Measurements from ENCODE around the gene PRPF40B.
A peak's percentile ranks its signal among the peaks of the same experiment; 100 is the strongest.

PRPF40B gene

GRCh38 chr12:49658276-49658675, 34.9 kb downstream of the PRPF40B start:
- no peak for TF ChIP-seq CTCF (IDR thresholded peaks at IDR 0.05; ENCODE audit: poor library complexity, severe bottlenecking)
- H3K4me1 ChIP-seq (ENCODE audit: insufficient read depth, poor library complexity, severe bottlenecking): peaks cover 8% of the 10 kb centered on the region
- no peak overlapping the region for H3K4me3 ChIP-seq (ENCODE audit: severe bottlenecking)
- no peaks in the 10 kb centered on the region for H3K9me3 ChIP-seq (ENCODE audit: severe bottlenecking)
- H3K27ac ChIP-seq (ENCODE audit: poor library complexity, severe bottlenecking): no peak overlapping the region
- H3K27me3 ChIP-seq (ENCODE audit: insufficient read depth, poor library complexity, severe bottlenecking): no peaks in the 10 kb centered on the region
- ATAC-seq (ENCODE audit: low read depth): no peak
- no peak for DNase-seq (ENCODE audit: low spot score)
- peaks cover 4% of the 10 kb centered on the region; the same call in 1 of the 2 replicates for H3K36me3 ChIP-seq (ENCODE audit: low read depth)

DNA sequence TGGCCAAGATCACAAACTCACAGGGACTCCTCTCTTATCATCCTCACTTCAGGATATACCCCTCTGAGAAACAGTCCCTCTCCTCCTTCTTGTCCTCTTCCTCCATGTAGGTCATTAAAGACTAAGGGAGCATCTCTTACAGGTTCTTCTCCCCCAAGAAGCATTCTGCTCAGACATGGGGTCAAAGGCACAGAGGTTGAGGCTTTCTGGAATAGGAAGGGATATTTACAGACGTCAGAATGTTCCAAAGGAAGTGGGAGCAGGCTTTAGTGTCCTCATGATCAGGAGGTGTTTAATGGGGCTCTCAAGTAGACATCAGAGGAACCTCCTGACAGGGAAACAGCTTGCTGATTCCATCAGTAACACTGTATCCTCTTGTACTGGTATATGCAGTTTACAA, 36.4 kb downstream of the PRPF40B start:
- H3K9me3 ChIP-seq (ENCODE audit: severe bottlenecking): no peaks in the 10 kb centered on the region
- H3K27me3 ChIP-seq (ENCODE audit: insufficient read depth, poor library complexity, severe bottlenecking): no peaks in the 10 kb centered on the region
- H3K4me3 ChIP-seq (ENCODE audit: severe bottlenecking): no peak overlapping the region
- no peak overlapping the region for H3K27ac ChIP-seq (ENCODE audit: poor library complexity, severe bottlenecking)
- DNase-seq (ENCODE audit: low spot score): no peak
- peaks cover 4% of the 10 kb centered on the region; the same call in 1 of the 2 replicates for H3K36me3 ChIP-seq (ENCODE audit: low read depth)
- no peak for TF ChIP-seq CTCF (IDR thresholded peaks at IDR 0.05; ENCODE audit: poor library complexity, severe bottlenecking)
- ATAC-seq (ENCODE audit: low read depth): no peak
- H3K4me1 ChIP-seq (ENCODE audit: insufficient read depth, poor library complexity, severe bottlenecking): peaks cover 17% of the 10 kb centered on the region

- DNase-seq (ENCODE audit: low spot score) (no peak), ATAC-seq (ENCODE audit: low read depth) (no peak)
- peaks cover 18% of the 10 kb centered on the region for H3K4me1 ChIP-seq (ENCODE audit: insufficient read depth, poor library complexity, severe bottlenecking)
- H3K27ac ChIP-seq (ENCODE audit: poor library complexity, severe bottlenecking): no peak overlapping the region
- H3K9me3 ChIP-seq (ENCODE audit: severe bottlenecking): no peaks in the 10 kb centered on the region
- peaks cover 4% of the 10 kb centered on the region; the same call in 1 of the 2 replicates for H3K36me3 ChIP-seq (ENCODE audit: low read depth)
- no peaks in the 10 kb centered on the region for H3K27me3 ChIP-seq (ENCODE audit: insufficient read depth, poor library complexity, severe bottlenecking)
- no peak overlapping the region for H3K4me3 ChIP-seq (ENCODE audit: severe bottlenecking)
- TF ChIP-seq CTCF (IDR thresholded peaks at IDR 0.05; ENCODE audit: poor library complexity, severe bottlenecking): no peak
These were observed 37.8 kb downstream of the PRPF40B start for GRCh38 chr12:49661191-49661590.

DNA sequence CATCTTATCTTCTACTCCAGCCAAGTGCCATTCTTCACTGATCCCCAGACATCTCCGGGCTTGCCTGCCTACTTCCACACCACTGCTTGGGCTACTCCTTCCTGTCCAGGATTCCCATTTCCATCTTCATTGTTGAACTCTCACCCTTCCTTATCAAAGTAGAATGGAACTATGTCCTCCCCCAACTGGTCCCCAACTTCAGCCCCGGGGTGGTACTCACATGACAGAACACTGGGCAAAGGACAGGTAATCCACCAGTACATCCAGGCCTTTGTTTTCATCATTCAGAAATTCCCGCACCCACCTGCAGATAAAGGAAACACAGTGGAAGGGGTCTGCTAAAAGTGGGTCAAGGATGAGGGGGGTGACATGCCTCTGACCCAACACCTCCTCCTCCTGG, 38.4 kb downstream of the PRPF40B start:
- Histone ChIP-seq H3K4me1 (ENCODE audit: insufficient read depth, poor library complexity, severe bottlenecking) (peaks cover 18% of the 10 kb centered on the region), H3K27ac (ENCODE audit: poor library complexity, severe bottlenecking) (no peak overlapping the region), H3K27me3 (ENCODE audit: insufficient read depth, poor library complexity, severe bottlenecking) (no peaks in the 10 kb centered on the region), H3K36me3 (ENCODE audit: low read depth) (peaks cover 4% of the 10 kb centered on the region; the same call in 1 of the 2 replicates), H3K4me3 (ENCODE audit: severe bottlenecking) (no peak overlapping the region), H3K9me3 (ENCODE audit: severe bottlenecking) (no peaks in the 10 kb centered on the region)
- TF ChIP-seq CTCF (IDR thresholded peaks at IDR 0.05; ENCODE audit: poor library complexity, severe bottlenecking): no peak
- DNase-seq (ENCODE audit: low spot score): no peak
- no peak for ATAC-seq (ENCODE audit: low read depth)

GRCh38 chr12:49662998-49663843, 39.9 kb downstream of the PRPF40B start:
- Histone ChIP-seq H3K4me1 (ENCODE audit: insufficient read depth, poor library complexity, severe bottlenecking) (peaks cover 18% of the 10 kb centered on the region), H3K27me3 (ENCODE audit: insufficient read depth, poor library complexity, severe bottlenecking) (no peaks in the 10 kb centered on the region), H3K4me3 (ENCODE audit: severe bottlenecking) (no peak overlapping the region), H3K27ac (ENCODE audit: poor library complexity, severe bottlenecking) (peak overlapping the region; percentile 79), H3K36me3 (ENCODE audit: low read depth) (peaks cover 4% of the 10 kb centered on the region; the same call in 1 of the 2 replicates), H3K9me3 (ENCODE audit: severe bottlenecking) (no peaks in the 10 kb centered on the region)
- ATAC-seq (ENCODE audit: low read depth) (peak; percentile 91), DNase-seq (ENCODE audit: low spot score) (no peak)
- no peak for TF ChIP-seq CTCF (IDR thresholded peaks at IDR 0.05; ENCODE audit: poor library complexity, severe bottlenecking)
